ENCODE measurements around the gene TIGD6. TPM values are rescaled to one million over a fixed set of nuclear protein-coding genes. Genes with fewer than 3 reads are reported as not detected.

The TIGD6 gene
- total and polyA plus RNA-seq, 2 donors (not counting 3 experiments of a cell fraction or from before 2014, with no cell fraction given): 3.6 to 5.4 TPM

DNA sequence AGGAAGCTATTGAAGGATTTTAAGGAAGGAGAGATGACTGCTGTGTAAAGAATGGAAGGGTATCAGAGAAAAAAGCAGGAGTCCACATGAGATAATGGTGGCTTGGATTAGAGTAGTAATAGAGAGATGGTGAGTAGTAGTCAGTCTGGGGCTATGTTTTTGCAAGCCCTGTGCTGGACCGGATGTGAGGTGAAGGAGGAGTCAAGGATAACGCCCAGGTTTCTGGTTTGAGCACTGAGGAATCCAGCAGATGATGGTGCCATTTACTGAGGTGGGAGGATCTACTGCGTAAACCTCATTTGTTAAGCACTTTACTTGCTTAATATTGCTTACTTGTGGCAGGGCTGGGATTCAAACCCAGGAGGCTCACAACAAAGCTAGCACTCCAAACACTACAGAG, 1.1 kb downstream of the TIGD6 start:
- H3K36me3 ChIP-seq (ENCODE audit: control insufficient read depth in 2 of 2, extremely low read depth in 1 of 2, insufficient read depth in 2 of 2, low read length in 2 of 2): peaks cover 0 to 4% of the 10 kb centered on the region in 2 experiments
- no peaks in the 10 kb centered on the region for H3K27me3 ChIP-seq (ENCODE audit: control insufficient read depth in 2 of 2, insufficient read depth in 2 of 2, low read length in 2 of 2)
- ChIA-PET POLR2A (no interaction called here), CTCF (interaction anchor here (0.9 to 2.4 kb wide), 4 partner anchors 9 to 165 kb away, joined by 3 to 10 read pairs (median 6); partner anchors contain the start of gene SLC26A2)
- no peaks in the 10 kb centered on the region for H3K9me3 ChIP-seq (replicated peaks; ENCODE audit: control insufficient read depth, insufficient read depth, low read length)
- intact Hi-C loops (cut with micrococcal nuclease) (loop anchor here (10.0 kb wide), 1 partner anchor 335 kb away; no protein-coding TSS in a partner anchor), dilution Hi-C loops (cut with MboI; ENCODE audit: extremely low pct_ligation_motif_present, low sequenced_read_pairs) (no loop called here)
- DNase-seq (ENCODE audit: low read depth, low spot score) (no peak), FAIRE-seq (no peak)
- peak overlapping the region; percentile 37 for H3K4me2 ChIP-seq (ENCODE audit: insufficient read depth, low read length)
- H3K4me3 ChIP-seq (replicated peaks in 1 of 3; ENCODE audit: insufficient read depth in 1 of 3, low read depth in 1 of 3, low read length in 3 of 3): peak overlapping the region in 1 of 3 experiments; percentile 86
- peaks cover 36% of the 10 kb centered on the region for H3K79me2 ChIP-seq (ENCODE audit: control insufficient read depth, insufficient read depth, low read length)
- H3K9ac ChIP-seq (replicated peaks; ENCODE audit: extremely low read depth, insufficient read depth, low read length): peak overlapping the region; percentile 85
- no TSS peak for BruUV-seq (replicated peaks)
- no peak overlapping the region for H2AFZ ChIP-seq (ENCODE audit: low read depth, low read length)
- peaks cover 23% of the 10 kb centered on the region for H3K4me1 ChIP-seq (ENCODE audit: control insufficient read depth, extremely low read depth, insufficient read depth, low read length)
- peaks cover 2% of the 10 kb centered on the region for H4K20me1 ChIP-seq (replicated peaks; ENCODE audit: control insufficient read depth, extremely low read depth, insufficient read depth, low read length)
- TF ChIP-seq POLR2AphosphoS5 (IDR thresholded peaks at IDR 0.05; ENCODE audit: insufficient read depth, low read depth, low read length): no peak
- TF ChIP-seq, protein P1, sequence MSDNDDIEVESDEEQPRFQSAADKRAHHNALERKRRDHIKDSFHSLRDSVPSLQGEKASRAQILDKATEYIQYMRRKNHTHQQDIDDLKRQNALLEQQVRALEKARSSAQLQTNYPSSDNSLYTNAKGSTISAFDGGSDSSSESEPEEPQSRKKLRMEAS (IDR thresholded peaks at IDR 0.05; ENCODE audit: insufficient read depth, insufficient read length): no peak
- no peak for TF ChIP-seq JUN (IDR thresholded peaks at IDR 0.05; ENCODE audit: borderline replicate concordance, insufficient read depth, insufficient read length, low read depth)
- TF ChIP-seq EZH2 (IDR thresholded peaks at IDR 0.05; ENCODE audit: borderline replicate concordance, low read depth, low read length, severe bottlenecking): no peak
- TF ChIP-seq, protein P2, sequence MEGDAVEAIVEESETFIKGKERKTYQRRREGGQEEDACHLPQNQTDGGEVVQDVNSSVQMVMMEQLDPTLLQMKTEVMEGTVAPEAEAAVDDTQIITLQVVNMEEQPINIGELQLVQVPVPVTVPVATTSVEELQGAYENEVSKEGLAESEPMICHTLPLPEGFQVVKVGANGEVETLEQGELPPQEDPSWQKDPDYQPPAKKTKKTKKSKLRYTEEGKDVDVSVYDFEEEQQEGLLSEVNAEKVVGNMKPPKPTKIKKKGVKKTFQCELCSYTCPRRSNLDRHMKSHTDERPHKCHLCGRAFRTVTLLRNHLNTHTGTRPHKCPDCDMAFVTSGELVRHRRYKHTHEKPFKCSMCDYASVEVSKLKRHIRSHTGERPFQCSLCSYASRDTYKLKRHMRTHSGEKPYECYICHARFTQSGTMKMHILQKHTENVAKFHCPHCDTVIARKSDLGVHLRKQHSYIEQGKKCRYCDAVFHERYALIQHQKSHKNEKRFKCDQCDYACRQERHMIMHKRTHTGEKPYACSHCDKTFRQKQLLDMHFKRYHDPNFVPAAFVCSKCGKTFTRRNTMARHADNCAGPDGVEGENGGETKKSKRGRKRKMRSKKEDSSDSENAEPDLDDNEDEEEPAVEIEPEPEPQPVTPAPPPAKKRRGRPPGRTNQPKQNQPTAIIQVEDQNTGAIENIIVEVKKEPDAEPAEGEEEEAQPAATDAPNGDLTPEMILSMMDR (IDR thresholded peaks at IDR 0.05; ENCODE audit: extremely low read depth in 1 of 2, insufficient read depth in 1 of 2, low read depth in 1 of 2, low read length in 2 of 2): no peak
- no peak for TF ChIP-seq GATA2 (IDR thresholded peaks at IDR 0.05; ENCODE audit: insufficient read depth, insufficient read length, low read depth, low read length)
- TF ChIP-seq MYC (IDR thresholded peaks at IDR 0.05; ENCODE audit: low read depth, low read length): no peak
- no peak for TF ChIP-seq FOS (IDR thresholded peaks at IDR 0.05; ENCODE audit: borderline replicate concordance, insufficient read depth, low read length)
- TF ChIP-seq POLR2A (IDR thresholded peaks at IDR 0.05; ENCODE audit: low read depth, low read length): no peak
- no peak overlapping the region for H3K27ac ChIP-seq (ENCODE audit: insufficient read depth, low read depth, low read length)
- H3K9me1 ChIP-seq (replicated peaks; ENCODE audit: control insufficient read depth, extremely low read depth, insufficient read depth, low read length): no peaks in the 10 kb centered on the region
